Neural cell (in vitro differentiated cells): Measurements from ENCODE around the gene CCDC179.

Experiments used
- EZH2 ChIP-seq: fragments of 200-600, 300-800 bp; shearing (Covaris generic), sonication (generic); IDR thresholded peaks from 2 replicates; pipeline ENCODE4 v1.6.1; 2014; ENCODE audit warnings: antibody characterized with exemption, low read length, borderline replicate concordance, mild to moderate bottlenecking; ENCODE audit not compliant: insufficient read depth, poor library complexity, severe bottlenecking
- POLR2AphosphoS5 ChIP-seq: IDR thresholded peaks from 2 replicates; pipeline ENCODE4 v1.6.1; 2012
- TF ChIP-seq, protein P1 (sequence below): fragments of 450-650 bp; IDR thresholded peaks from 2 replicates; pipeline ENCODE4 v1.5.1; 2014; ENCODE audit warnings: antibody characterized with exemption, mild to moderate bottlenecking, moderate library complexity; ENCODE audit not compliant: poor library complexity, severe bottlenecking

DNA sequence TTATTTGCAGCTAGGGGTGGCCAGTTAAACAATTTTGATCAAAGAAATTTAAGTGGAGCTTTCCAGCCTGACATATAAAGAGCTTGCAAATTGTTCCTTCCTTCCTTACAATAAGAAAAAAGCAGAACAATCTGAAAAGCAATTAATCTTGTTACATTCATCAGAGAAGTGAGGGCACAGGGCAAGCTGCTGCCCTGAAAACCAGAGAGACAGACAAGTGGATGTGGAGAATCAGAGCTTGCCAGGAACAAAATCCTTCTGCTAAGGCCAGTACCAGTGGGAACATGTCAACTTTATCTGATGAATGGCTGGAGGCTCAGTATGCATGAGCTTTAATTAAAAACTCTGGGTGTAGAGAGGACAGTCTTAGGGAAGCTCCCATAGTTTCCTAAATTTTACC is 8.8 kb downstream of the CCDC179 start:
- TF ChIP-seq, protein P1, sequence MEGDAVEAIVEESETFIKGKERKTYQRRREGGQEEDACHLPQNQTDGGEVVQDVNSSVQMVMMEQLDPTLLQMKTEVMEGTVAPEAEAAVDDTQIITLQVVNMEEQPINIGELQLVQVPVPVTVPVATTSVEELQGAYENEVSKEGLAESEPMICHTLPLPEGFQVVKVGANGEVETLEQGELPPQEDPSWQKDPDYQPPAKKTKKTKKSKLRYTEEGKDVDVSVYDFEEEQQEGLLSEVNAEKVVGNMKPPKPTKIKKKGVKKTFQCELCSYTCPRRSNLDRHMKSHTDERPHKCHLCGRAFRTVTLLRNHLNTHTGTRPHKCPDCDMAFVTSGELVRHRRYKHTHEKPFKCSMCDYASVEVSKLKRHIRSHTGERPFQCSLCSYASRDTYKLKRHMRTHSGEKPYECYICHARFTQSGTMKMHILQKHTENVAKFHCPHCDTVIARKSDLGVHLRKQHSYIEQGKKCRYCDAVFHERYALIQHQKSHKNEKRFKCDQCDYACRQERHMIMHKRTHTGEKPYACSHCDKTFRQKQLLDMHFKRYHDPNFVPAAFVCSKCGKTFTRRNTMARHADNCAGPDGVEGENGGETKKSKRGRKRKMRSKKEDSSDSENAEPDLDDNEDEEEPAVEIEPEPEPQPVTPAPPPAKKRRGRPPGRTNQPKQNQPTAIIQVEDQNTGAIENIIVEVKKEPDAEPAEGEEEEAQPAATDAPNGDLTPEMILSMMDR = no peak
- TF ChIP-seq POLR2AphosphoS5 (no peak), EZH2 (no peak)
